HepG2 (cell line): Measurements from ENCODE around the gene PADI2.

ENCODE experiments used
- HCFC1 ChIP-seq: fragments of 150-350 bp; IDR thresholded peaks from 2 replicates; pipeline ENCODE4 v1.6.1; 2014; ENCODE audit warnings: low read depth, low read length
- LCORL ChIP-seq, 2 experiments: fragments of 450-650 bp in 1 of 2; sonication (generic) in 1 of 2; formaldehyde crosslinking in 1 of 2; IDR thresholded peaks; 2 replicates each; pipeline versions ENCODE4 v1.5.0 to v1.6.1; 2017 to 2020; ENCODE audit warnings: antibody characterized with exemption in 1 of 2, missing genetic modification reagents in 1 of 2
- MYC ChIP-seq: sonication (generic); formaldehyde crosslinking; IDR thresholded peaks from 2 replicates; pipeline ENCODE4 v1.9.0; 2021; ENCODE audit warnings: missing genetic modification reagents, borderline replicate concordance
- SNRNP70 ChIP-seq: fragments of 200-400 bp; formaldehyde crosslinking; IDR thresholded peaks from 2 replicates; pipeline ENCODE4 v1.6.1; 2017; ENCODE audit warnings: mild to moderate bottlenecking, low read depth, low read length, moderate library complexity
- ZBTB43 ChIP-seq: sonication (generic); formaldehyde crosslinking; conservative IDR thresholded peaks from 2 replicates; pipeline ENCODE4 v1.4.0; 2020; ENCODE audit warnings: missing genetic modification reagents

- TF ChIP-seq LCORL (IDR thresholded peaks at IDR 0.05) (no peak), LCORL (CRISPR knock-in tag; IDR thresholded peaks at IDR 0.05) (no peak), ZBTB43 (CRISPR knock-in tag) (no peak), HCFC1 (no peak), MYC (CRISPR knock-in tag) (no peak), SNRNP70 (no peak)
Observed at GRCh38 chr1:17143760-17144159, 24.5 kb upstream of the PADI2 start.
